ENCODE measurements around the gene HLA-DQA2.
"Not testable (repeated sequence)": the region's sequence is repeated elsewhere in the genome, so short reads cannot be mapped to it uniquely, and the experiment has no call there.

The HLA-DQA2 gene

GRCh38 chr6:32738126-32738525 lies 3.1 kb upstream of the HLA-DQA2 start:
- Histone ChIP-seq H3K36me3 (no peaks in the 10 kb centered on the region), H3K9ac (no peak overlapping the region), H3K4me2 (no peak overlapping the region), H3K9me3 (no peaks in the 10 kb centered on the region), H3K27me3 (no peaks in the 10 kb centered on the region), H3K4me3 (no peak overlapping the region), H3K27ac (no peak overlapping the region), H3K4me1 (no peaks in the 10 kb centered on the region), H4K20me1 (no peaks in the 10 kb centered on the region)
- TF ChIP-seq Cebpa-rat (IDR thresholded peaks at IDR 0.05): no peak

DNA sequence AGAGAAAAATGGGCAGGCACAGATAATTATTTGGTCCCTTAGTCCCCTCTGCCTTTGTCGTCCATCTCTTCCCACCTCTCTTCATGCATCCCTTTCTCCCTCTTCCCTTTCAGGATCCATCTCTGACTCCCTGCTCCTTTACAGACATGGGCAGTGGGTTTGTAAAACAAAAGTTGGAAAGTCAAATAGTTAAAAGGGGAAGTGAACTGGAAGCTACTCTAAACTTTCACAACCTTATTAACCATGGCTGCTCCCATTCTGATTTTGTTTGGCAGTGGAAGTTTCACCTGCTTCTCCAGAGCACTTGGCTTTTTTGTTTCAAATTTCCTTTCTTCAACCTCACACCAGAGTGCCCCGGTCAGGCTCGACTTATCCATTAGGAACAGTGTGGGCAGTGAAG lies 1.2 kb downstream of the HLA-DQA2 start:
- Histone ChIP-seq H3K27ac (no peak overlapping the region), H3K4me2 (no peak overlapping the region), H3K4me3 (no peak overlapping the region), H3K36me3 (peaks cover 2% of the 10 kb centered on the region; the same call in 1 of the 2 replicates), H4K20me1 (no peaks in the 10 kb centered on the region), H3K27me3 (no peaks in the 10 kb centered on the region), H3K9me3 (no peaks in the 10 kb centered on the region), H3K9ac (no peak overlapping the region), H3K4me1 (no peaks in the 10 kb centered on the region; the same call in 1 of the 2 replicates)
- no peak for TF ChIP-seq Cebpa-rat (IDR thresholded peaks at IDR 0.05)

DNA sequence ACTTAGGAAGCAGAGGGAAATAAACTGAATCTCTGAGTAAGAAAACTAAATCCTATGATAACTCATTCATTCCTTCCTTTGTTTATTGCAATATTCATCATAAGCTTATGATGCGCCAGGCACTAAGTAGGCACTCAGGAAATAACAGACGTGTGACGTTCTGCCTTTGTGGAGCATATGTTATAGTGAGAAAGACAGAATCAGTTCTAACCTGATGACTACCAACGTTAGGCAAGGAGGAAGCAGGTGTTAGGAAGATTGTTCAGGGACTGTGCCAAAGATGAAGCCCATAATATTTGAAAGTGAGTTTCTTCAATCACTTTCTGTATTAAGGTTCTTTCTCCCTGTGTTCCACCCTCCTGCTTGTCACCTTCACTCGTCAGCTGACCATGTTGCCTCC lies 3.6 kb downstream of the HLA-DQA2 start:
- Histone ChIP-seq H3K9ac (no peak overlapping the region), H3K27ac (no peak overlapping the region), H4K20me1 (no peaks in the 10 kb centered on the region), H3K36me3 (peaks cover 2% of the 10 kb centered on the region; the same call in 1 of the 2 replicates), H3K4me1 (no peaks in the 10 kb centered on the region; the same call in 1 of the 2 replicates), H3K9me3 (no peaks in the 10 kb centered on the region), H3K4me3 (no peak overlapping the region), H3K27me3 (no peaks in the 10 kb centered on the region), H3K4me2 (0 out of 2 replicates have a peak overlapping the region, but pooled peaks have one; percentile 24)
- TF ChIP-seq Cebpa-rat (IDR thresholded peaks at IDR 0.05): no peak

DNA sequence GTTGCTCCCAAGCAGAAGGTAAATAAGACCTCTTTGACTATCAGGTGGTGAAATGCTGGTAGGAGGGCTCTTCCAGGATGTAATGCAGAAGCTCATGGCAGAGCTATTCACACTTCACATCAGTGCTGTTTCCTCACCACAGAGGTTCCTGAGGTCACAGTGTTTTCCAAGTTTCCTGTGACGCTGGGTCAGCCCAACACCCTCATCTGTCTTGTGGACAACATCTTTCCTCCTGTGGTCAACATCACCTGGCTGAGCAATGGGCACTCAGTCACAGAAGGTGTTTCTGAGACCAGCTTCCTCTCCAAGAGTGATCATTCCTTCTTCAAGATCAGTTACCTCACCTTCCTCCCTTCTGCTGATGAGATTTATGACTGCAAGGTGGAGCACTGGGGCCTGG lies 4.5 kb downstream of the HLA-DQA2 start:
- H3K4me2 ChIP-seq, H3K27ac ChIP-seq, H3K4me1 ChIP-seq, H3K9me3 ChIP-seq, H4K20me1 ChIP-seq, H3K9ac ChIP-seq, H3K4me3 ChIP-seq, H3K36me3 ChIP-seq, H3K27me3 ChIP-seq: not testable (repeated sequence)

- no peaks in the 10 kb centered on the region for H3K4me1 ChIP-seq
- H3K36me3 ChIP-seq: no peaks in the 10 kb centered on the region
- no peak overlapping the region for H3K4me3 ChIP-seq
- no peaks in the 10 kb centered on the region for H3K9me3 ChIP-seq
- H3K4me2 ChIP-seq: no peak overlapping the region
- H3K9ac ChIP-seq: no peak overlapping the region
- H4K20me1 ChIP-seq: no peaks in the 10 kb centered on the region
- no peak overlapping the region for H3K27ac ChIP-seq
- no peaks in the 10 kb centered on the region for H3K27me3 ChIP-seq
- TF ChIP-seq Cebpa-rat (IDR thresholded peaks at IDR 0.05): no peak
These were observed 11.4 kb downstream of the HLA-DQA2 start for GRCh38 chr6:32752580-32752979.

DNA sequence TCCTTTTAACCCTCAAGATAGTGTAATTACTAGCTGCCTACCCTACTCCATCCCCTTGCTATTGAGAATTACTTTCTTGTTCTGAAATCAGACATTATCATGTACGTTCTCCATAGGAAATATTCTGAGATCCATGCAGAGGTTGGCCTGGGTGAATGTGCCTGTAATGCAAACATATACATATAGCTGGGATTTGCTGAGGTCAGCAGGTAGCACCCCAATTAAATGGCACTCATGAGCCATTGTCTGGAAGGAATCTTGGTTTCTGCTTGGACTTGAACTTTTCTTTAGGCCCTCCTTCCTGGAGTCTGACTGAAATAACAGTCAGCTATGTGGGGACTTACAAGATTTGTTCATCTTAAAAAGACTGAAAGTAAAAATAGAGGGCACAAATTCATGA lies 18.5 kb downstream of the HLA-DQA2 start:
- H3K4me2 ChIP-seq: no peak overlapping the region
- H3K27ac ChIP-seq: no peak overlapping the region
- TF ChIP-seq Cebpa-rat (IDR thresholded peaks at IDR 0.05): no peak
- no peaks in the 10 kb centered on the region for H4K20me1 ChIP-seq
- H3K9ac ChIP-seq: no peak overlapping the region
- no peaks in the 10 kb centered on the region for H3K4me1 ChIP-seq
- H3K4me3 ChIP-seq: no peak overlapping the region
- H3K9me3 ChIP-seq: no peaks in the 10 kb centered on the region
- H3K36me3 ChIP-seq: no peaks in the 10 kb centered on the region
- no peaks in the 10 kb centered on the region for H3K27me3 ChIP-seq

DNA sequence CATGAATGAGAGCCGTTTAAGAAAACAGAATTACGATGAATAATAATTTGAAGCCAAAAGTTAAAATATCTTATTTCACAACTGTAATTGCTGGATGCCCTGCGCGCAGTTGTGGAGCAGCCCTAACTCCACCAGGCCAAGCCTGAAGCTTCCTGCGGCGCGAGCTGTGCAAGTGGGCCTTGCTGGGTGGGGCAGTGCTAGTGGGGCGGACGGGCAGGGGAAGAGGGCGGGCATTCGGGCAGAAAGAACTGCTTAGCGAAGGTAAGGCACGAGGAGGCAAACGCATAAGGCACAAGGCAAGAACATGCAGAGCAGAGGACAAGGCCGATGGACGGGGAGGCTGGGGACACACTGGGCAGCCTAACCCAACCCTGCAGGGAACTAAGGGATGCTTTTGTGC lies 19.9 kb downstream of the HLA-DQA2 start:
- H3K27me3 ChIP-seq: no peaks in the 10 kb centered on the region
- no peak overlapping the region for H3K27ac ChIP-seq
- no peak overlapping the region for H3K4me3 ChIP-seq
- no peaks in the 10 kb centered on the region for H3K4me1 ChIP-seq
- H3K9ac ChIP-seq: no peak overlapping the region
- no peaks in the 10 kb centered on the region for H3K9me3 ChIP-seq
- no peak for TF ChIP-seq Cebpa-rat (IDR thresholded peaks at IDR 0.05)
- no peak overlapping the region for H3K4me2 ChIP-seq
- no peaks in the 10 kb centered on the region for H3K36me3 ChIP-seq
- no peaks in the 10 kb centered on the region for H4K20me1 ChIP-seq

DNA sequence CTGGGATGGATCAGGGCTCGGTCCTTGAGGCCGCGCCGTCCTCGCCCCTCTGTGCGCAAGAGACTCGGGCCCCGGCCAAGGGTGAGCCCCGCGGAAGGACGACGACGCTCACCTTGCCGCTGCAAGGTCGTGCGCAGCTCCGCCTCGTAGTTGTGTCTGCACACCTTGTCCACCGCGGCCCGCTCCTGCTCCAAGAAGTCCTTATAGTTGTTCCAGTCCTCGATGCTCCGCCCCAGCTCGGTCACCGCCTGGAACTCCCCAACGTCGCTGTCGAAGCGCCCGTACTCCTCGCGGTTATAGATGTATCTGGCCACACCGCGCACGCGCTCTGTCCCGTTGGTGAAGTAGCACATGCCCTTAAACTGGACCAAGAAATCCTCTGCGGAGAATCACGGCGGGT lies 20.4 kb downstream of the HLA-DQA2 start:
- H4K20me1 ChIP-seq: no peaks in the 10 kb centered on the region
- H3K9ac ChIP-seq: no peak overlapping the region
- H3K4me3 ChIP-seq: no peak overlapping the region
- H3K4me2 ChIP-seq: no peak overlapping the region
- no peaks in the 10 kb centered on the region for H3K27me3 ChIP-seq
- H3K27ac ChIP-seq: no peak overlapping the region
- no peaks in the 10 kb centered on the region for H3K9me3 ChIP-seq
- H3K4me1 ChIP-seq: no peaks in the 10 kb centered on the region
- TF ChIP-seq Cebpa-rat (IDR thresholded peaks at IDR 0.05): no peak
- H3K36me3 ChIP-seq: no peaks in the 10 kb centered on the region

DNA sequence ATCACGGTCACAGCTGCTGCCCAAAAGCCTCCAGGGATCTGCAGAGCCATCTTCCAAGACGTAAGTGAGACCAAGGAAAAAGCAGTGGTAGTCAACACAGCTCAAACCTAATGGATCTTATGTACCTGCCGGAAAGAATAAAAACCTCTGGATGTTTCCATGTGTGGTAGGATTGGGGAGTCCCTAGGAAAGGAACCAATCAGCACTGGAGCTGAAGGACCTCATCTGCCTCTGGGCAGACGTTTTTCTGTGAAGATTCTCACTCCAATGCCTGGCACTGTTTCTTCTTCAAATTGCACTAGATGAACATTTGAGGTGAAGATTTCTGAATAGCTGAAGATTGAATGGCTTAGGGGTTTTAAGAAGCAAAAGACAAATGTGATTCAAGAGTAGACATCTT lies 22.2 kb downstream of the HLA-DQA2 start, which contains the start of gene HLA-DQB2:
HLA-DQB2 (minus strand) TSS at position 112 of the 400 bp plus-strand sequence; CDS start at position 50, 62 bp downstream.
- TF ChIP-seq Cebpa-rat (IDR thresholded peaks at IDR 0.05): no peak
- no peak within 1 kb of the TSS for H3K27ac ChIP-seq

DNA sequence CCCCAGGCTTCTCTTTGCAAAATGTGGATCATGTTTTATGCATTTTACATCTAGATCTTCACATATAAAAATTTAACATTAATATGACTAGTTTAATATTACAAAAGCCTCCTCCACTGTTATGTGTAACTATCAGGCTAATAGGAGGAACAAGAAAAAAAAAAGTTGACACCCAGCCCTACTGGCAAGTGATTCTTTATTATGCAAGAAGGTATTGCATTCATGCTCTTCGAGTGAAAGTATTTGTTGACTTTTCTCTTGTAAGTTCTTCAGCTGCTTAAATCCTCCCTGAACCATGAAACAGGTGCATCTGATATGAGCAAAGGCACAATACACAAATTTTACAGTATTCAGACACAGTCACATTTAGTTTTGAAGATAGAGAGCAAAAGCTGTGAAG lies 22.9 kb downstream of the HLA-DQA2 start:
- no peaks in the 10 kb centered on the region for H3K27me3 ChIP-seq

More for the DNA sequence above, 22.2 kb downstream of the HLA-DQA2 start, which contains the start of gene HLA-DQB2:
- Histone ChIP-seq H3K36me3 (no peaks in the 10 kb centered on the region), H3K27me3 (no peaks in the 10 kb centered on the region), H3K4me3 (no peak within 1 kb of the TSS), H4K20me1 (no peaks in the 10 kb centered on the region), H3K4me1 (no peaks in the 10 kb centered on the region), H3K9ac (no peak within 1 kb of the TSS), H3K4me2 (no peak within 1 kb of the TSS), H3K9me3 (no peaks in the 10 kb centered on the region)

GRCh38 chr6:32772656-32773055 lies 31.5 kb downstream of the HLA-DQA2 start:
- H3K27me3 ChIP-seq: no peaks in the 10 kb centered on the region
- no peak overlapping the region for H3K4me3 ChIP-seq
- H3K9me3 ChIP-seq: no peaks in the 10 kb centered on the region
- H3K4me1 ChIP-seq: no peaks in the 10 kb centered on the region
- no peaks in the 10 kb centered on the region for H3K36me3 ChIP-seq
- no peak overlapping the region for H3K4me2 ChIP-seq
- no peak for TF ChIP-seq Cebpa-rat (IDR thresholded peaks at IDR 0.05)
- no peak overlapping the region for H3K27ac ChIP-seq
- H4K20me1 ChIP-seq: no peaks in the 10 kb centered on the region
- no peak overlapping the region for H3K9ac ChIP-seq

More for the DNA sequence above, 22.9 kb downstream of the HLA-DQA2 start:
- Histone ChIP-seq H3K27ac (no peak overlapping the region), H3K4me2 (no peak overlapping the region), H4K20me1 (no peaks in the 10 kb centered on the region), H3K4me3 (no peak overlapping the region), H3K9ac (no peak overlapping the region), H3K9me3 (no peaks in the 10 kb centered on the region), H3K4me1 (no peaks in the 10 kb centered on the region), H3K36me3 (no peaks in the 10 kb centered on the region)
- TF ChIP-seq Cebpa-rat (IDR thresholded peaks at IDR 0.05): no peak
